Measurements from ENCODE around the gene LBX2.

- TF ChIP-seq PHB2 (IDR thresholded peaks at IDR 0.05; ENCODE audit: low read depth) (no peak), YY1 (IDR thresholded peaks at IDR 0.05; ENCODE audit: borderline replicate concordance in 1 of 3, control insufficient read depth in 1 of 3, extremely low read depth in 1 of 3, insufficient read depth in 3 of 3, insufficient read length in 1 of 3, insufficient replicate concordance in 2 of 3, low read depth in 1 of 3, low read length in 2 of 3) (no peak), CHD1 (IDR thresholded peaks at IDR 0.05; ENCODE audit: low read length) (no peak), ZNF75A (CRISPR knock-in tag; IDR thresholded peaks at IDR 0.05) (no peak), POLR2G (IDR thresholded peaks at IDR 0.05; ENCODE audit: low read depth, low read length) (no peak)
- TF ChIP-seq, protein P1, sequence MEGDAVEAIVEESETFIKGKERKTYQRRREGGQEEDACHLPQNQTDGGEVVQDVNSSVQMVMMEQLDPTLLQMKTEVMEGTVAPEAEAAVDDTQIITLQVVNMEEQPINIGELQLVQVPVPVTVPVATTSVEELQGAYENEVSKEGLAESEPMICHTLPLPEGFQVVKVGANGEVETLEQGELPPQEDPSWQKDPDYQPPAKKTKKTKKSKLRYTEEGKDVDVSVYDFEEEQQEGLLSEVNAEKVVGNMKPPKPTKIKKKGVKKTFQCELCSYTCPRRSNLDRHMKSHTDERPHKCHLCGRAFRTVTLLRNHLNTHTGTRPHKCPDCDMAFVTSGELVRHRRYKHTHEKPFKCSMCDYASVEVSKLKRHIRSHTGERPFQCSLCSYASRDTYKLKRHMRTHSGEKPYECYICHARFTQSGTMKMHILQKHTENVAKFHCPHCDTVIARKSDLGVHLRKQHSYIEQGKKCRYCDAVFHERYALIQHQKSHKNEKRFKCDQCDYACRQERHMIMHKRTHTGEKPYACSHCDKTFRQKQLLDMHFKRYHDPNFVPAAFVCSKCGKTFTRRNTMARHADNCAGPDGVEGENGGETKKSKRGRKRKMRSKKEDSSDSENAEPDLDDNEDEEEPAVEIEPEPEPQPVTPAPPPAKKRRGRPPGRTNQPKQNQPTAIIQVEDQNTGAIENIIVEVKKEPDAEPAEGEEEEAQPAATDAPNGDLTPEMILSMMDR (IDR thresholded peaks at IDR 0.05 in 2 of 3, conservative IDR thresholded peaks at IDR 0.05 in 1 of 3; ENCODE audit: insufficient read depth in 2 of 3, low read depth in 1 of 3, low read length in 3 of 3): no peak
Observed at GRCh38 chr2:74505448-74506246, 6.2 kb upstream of the LBX2 start.

Data from K562 (cell line).